ENCODE data around the gene BLNK.
"Not testable (repeated sequence)": the region's sequence is repeated elsewhere in the genome, so short reads cannot be mapped to it uniquely, and the experiment has no call there.

The BLNK gene

GRCh38 chr10:96189505-96189904, 81.9 kb downstream of the BLNK start:
- H3K4me3 ChIP-seq (ENCODE audit: low read depth, low read length); H3K9me3 ChIP-seq (ENCODE audit: control insufficient read depth, insufficient read depth, low read length); H3K4me1 ChIP-seq (ENCODE audit: control insufficient read depth, insufficient read depth, low read length); H3K9ac ChIP-seq (ENCODE audit: low read depth, low read length); H3K27ac ChIP-seq (ENCODE audit: low read depth, low read length); H3K36me3 ChIP-seq (ENCODE audit: control insufficient read depth, insufficient read depth, low read length); H3K27me3 ChIP-seq (ENCODE audit: control insufficient read depth, insufficient read depth, low read length): not testable (repeated sequence)

- Histone ChIP-seq H3K27me3 (ENCODE audit: control insufficient read depth, insufficient read depth, low read length) (no peaks in the 10 kb centered on the region), H3K36me3 (ENCODE audit: control insufficient read depth, insufficient read depth, low read length) (no peaks in the 10 kb centered on the region), H3K4me3 (ENCODE audit: low read depth, low read length) (no peak overlapping the region), H3K27ac (ENCODE audit: low read depth, low read length) (no peak overlapping the region), H3K4me1 (ENCODE audit: control insufficient read depth, insufficient read depth, low read length) (no peaks in the 10 kb centered on the region), H3K9ac (ENCODE audit: low read depth, low read length) (no peak overlapping the region), H3K9me3 (ENCODE audit: control insufficient read depth, insufficient read depth, low read length) (no peaks in the 10 kb centered on the region; the same call in 1 of the 2 replicates)
Measured at GRCh38 chr10:96188916-96189315, 82.5 kb downstream of the BLNK start.

DNA sequence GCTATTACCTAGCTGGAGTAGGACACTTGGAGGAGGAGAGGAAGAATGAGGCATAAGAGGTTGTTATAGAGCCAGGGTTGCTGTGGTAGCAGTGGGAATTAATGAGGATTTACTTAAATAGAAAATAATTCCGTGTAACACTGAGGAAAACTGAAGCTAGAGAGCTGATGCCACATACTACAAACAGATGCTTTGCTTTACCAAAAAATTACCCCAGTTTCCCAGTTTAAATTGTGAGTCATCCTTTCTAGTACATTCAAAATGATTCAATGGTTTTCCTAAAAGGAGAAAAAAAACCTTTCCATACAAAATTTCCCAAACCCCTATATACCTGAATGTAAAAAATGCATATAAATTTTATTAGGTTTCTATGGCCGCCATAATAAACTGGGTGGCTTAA, 82.9 kb downstream of the BLNK start:
- Histone ChIP-seq H3K27me3 (ENCODE audit: control insufficient read depth, insufficient read depth, low read length) (no peaks in the 10 kb centered on the region), H3K9ac (ENCODE audit: low read depth, low read length) (no peak overlapping the region)

DNA sequence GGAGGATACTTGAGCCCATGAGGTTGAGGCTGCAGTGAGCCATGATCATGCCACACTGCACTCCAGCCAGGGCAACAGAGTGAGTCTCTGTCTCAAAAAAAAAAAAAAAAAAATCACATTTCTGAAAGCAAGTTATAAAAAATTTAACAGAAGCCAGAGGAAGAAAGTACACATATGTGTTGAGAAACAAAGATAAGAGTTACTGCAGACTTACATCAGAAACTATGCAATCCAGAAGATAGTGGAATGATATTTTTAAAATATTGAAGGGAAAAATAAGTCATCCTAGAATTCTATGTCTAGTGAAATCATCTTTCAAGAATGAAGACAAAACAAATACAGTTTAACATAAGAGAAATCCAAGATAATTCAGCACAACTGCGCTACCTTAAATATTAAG, 94.4 kb downstream of the BLNK start:
- Histone ChIP-seq H3K9me3 (ENCODE audit: control insufficient read depth, insufficient read depth, low read length) (peaks cover 11% of the 10 kb centered on the region), H3K9ac (ENCODE audit: low read depth, low read length) (no peak overlapping the region), H3K4me3 (ENCODE audit: low read depth, low read length) (no peak overlapping the region), H3K4me1 (ENCODE audit: control insufficient read depth, insufficient read depth, low read length) (no peaks in the 10 kb centered on the region), H3K36me3 (ENCODE audit: control insufficient read depth, insufficient read depth, low read length) (no peaks in the 10 kb centered on the region), H3K27me3 (ENCODE audit: control insufficient read depth, insufficient read depth, low read length) (no peaks in the 10 kb centered on the region), H3K27ac (ENCODE audit: low read depth, low read length) (no peak overlapping the region)

More for the DNA sequence above, 82.9 kb downstream of the BLNK start:
- Histone ChIP-seq H3K36me3 (ENCODE audit: control insufficient read depth, insufficient read depth, low read length) (no peaks in the 10 kb centered on the region), H3K9me3 (ENCODE audit: control insufficient read depth, insufficient read depth, low read length) (no peaks in the 10 kb centered on the region; the same call in 1 of the 2 replicates), H3K4me3 (ENCODE audit: low read depth, low read length) (no peak overlapping the region), H3K4me1 (ENCODE audit: control insufficient read depth, insufficient read depth, low read length) (no peaks in the 10 kb centered on the region), H3K27ac (ENCODE audit: low read depth, low read length) (no peak overlapping the region)

- Histone ChIP-seq H3K27ac (ENCODE audit: low read depth, low read length) (no peak overlapping the region), H3K36me3 (ENCODE audit: control insufficient read depth, insufficient read depth, low read length) (no peaks in the 10 kb centered on the region), H3K9ac (ENCODE audit: low read depth, low read length) (no peak overlapping the region), H3K4me1 (ENCODE audit: control insufficient read depth, insufficient read depth, low read length) (no peaks in the 10 kb centered on the region), H3K4me3 (ENCODE audit: low read depth, low read length) (no peak overlapping the region), H3K27me3 (ENCODE audit: control insufficient read depth, insufficient read depth, low read length) (no peaks in the 10 kb centered on the region), H3K9me3 (ENCODE audit: control insufficient read depth, insufficient read depth, low read length) (peaks cover 7% of the 10 kb centered on the region)
Measured at GRCh38 chr10:96172666-96173065, 98.7 kb downstream of the BLNK start.

GRCh38 chr10:96170230-96170629, 101.1 kb downstream of the BLNK start:
- Histone ChIP-seq H3K27ac (ENCODE audit: low read depth, low read length) (no peak overlapping the region), H3K4me1 (ENCODE audit: control insufficient read depth, insufficient read depth, low read length) (no peaks in the 10 kb centered on the region), H3K9ac (ENCODE audit: low read depth, low read length) (no peak overlapping the region)

GRCh38 chr10:96168546-96168945, 102.8 kb downstream of the BLNK start:
- no peak overlapping the region for H3K9ac ChIP-seq (ENCODE audit: low read depth, low read length)
- no peaks in the 10 kb centered on the region for H3K4me1 ChIP-seq (ENCODE audit: control insufficient read depth, insufficient read depth, low read length)
- no peaks in the 10 kb centered on the region for H3K27me3 ChIP-seq (ENCODE audit: control insufficient read depth, insufficient read depth, low read length)
- H3K27ac ChIP-seq (ENCODE audit: low read depth, low read length): no peak overlapping the region
- no peak overlapping the region for H3K4me3 ChIP-seq (ENCODE audit: low read depth, low read length)
- no peaks in the 10 kb centered on the region for H3K9me3 ChIP-seq (ENCODE audit: control insufficient read depth, insufficient read depth, low read length)
- H3K36me3 ChIP-seq (ENCODE audit: control insufficient read depth, insufficient read depth, low read length): no peaks in the 10 kb centered on the region

More at GRCh38 chr10:96170230-96170629, 101.1 kb downstream of the BLNK start:
- Histone ChIP-seq H3K27me3 (ENCODE audit: control insufficient read depth, insufficient read depth, low read length) (no peaks in the 10 kb centered on the region), H3K9me3 (ENCODE audit: control insufficient read depth, insufficient read depth, low read length) (no peaks in the 10 kb centered on the region), H3K4me3 (ENCODE audit: low read depth, low read length) (no peak overlapping the region), H3K36me3 (ENCODE audit: control insufficient read depth, insufficient read depth, low read length) (no peaks in the 10 kb centered on the region)

DNA sequence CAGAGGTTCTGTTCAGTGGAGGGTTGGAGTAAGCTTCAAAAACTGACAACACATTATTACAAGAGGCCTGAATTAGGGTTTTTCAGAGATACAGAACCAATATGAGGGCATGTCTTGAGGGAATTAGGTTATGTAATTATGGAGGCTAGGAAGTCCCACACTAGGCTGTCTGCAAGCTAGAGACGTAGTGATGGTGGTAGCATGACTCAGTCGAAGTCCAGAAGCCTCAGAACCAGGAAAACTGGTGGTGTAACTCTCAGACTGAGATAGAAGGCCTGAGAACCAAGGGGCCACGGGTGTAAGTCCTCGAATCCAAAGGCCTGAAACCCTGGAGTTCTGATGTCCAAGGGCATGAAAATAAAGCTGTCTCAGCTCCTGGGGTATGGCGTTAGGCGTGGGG, 105.6 kb downstream of the BLNK start:
- Histone ChIP-seq H3K27me3 (ENCODE audit: control insufficient read depth, insufficient read depth, low read length) (no peaks in the 10 kb centered on the region), H3K4me3 (ENCODE audit: low read depth, low read length) (no peak overlapping the region), H3K27ac (ENCODE audit: low read depth, low read length) (no peak overlapping the region), H3K36me3 (ENCODE audit: control insufficient read depth, insufficient read depth, low read length) (peaks cover 12% of the 10 kb centered on the region), H3K4me1 (ENCODE audit: control insufficient read depth, insufficient read depth, low read length) (no peaks in the 10 kb centered on the region), H3K9ac (ENCODE audit: low read depth, low read length) (no peak overlapping the region), H3K9me3 (ENCODE audit: control insufficient read depth, insufficient read depth, low read length) (no peaks in the 10 kb centered on the region)

DNA sequence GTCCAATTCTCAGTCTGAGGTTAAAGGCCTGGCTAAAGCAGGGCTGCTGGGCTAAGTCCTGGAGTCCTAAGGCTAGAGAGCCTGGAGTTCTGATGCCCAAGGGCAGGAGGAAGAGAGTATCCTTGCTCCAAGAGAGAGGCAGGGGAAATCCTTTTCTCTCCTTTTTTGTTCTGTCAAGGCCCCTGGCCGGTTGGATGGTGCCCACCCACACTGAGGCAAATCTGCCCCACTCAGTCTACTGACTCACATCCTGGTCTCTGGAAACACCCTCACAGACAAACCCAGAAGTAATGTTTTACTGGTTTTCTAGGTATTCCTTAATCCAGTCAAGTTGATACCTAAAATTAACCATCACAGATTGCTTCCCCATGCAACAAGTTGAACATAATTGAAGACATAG, 118.3 kb downstream of the BLNK start:
- H3K36me3 ChIP-seq (ENCODE audit: control insufficient read depth, insufficient read depth, low read length): peaks cover 69% of the 10 kb centered on the region
- H3K27me3 ChIP-seq (ENCODE audit: control insufficient read depth, insufficient read depth, low read length): no peaks in the 10 kb centered on the region
- no peaks in the 10 kb centered on the region for H3K9me3 ChIP-seq (ENCODE audit: control insufficient read depth, insufficient read depth, low read length)
- H3K9ac ChIP-seq (ENCODE audit: low read depth, low read length): no peak overlapping the region
- no peaks in the 10 kb centered on the region for H3K4me1 ChIP-seq (ENCODE audit: control insufficient read depth, insufficient read depth, low read length)
- H3K4me3 ChIP-seq (ENCODE audit: low read depth, low read length): no peak overlapping the region
- H3K27ac ChIP-seq (ENCODE audit: low read depth, low read length): no peak overlapping the region

- H3K27me3 ChIP-seq (ENCODE audit: control insufficient read depth, insufficient read depth, low read length): no peaks in the 10 kb centered on the region
- peaks cover 68% of the 10 kb centered on the region for H3K36me3 ChIP-seq (ENCODE audit: control insufficient read depth, insufficient read depth, low read length)
- H3K9ac ChIP-seq (ENCODE audit: low read depth, low read length): no peak overlapping the region
- H3K9me3 ChIP-seq (ENCODE audit: control insufficient read depth, insufficient read depth, low read length): no peaks in the 10 kb centered on the region
- no peaks in the 10 kb centered on the region for H3K4me1 ChIP-seq (ENCODE audit: control insufficient read depth, insufficient read depth, low read length)
- H3K4me3 ChIP-seq (ENCODE audit: low read depth, low read length): no peak overlapping the region
- H3K27ac ChIP-seq (ENCODE audit: low read depth, low read length): no peak overlapping the region
Measured at GRCh38 chr10:96152437-96152836, 118.9 kb downstream of the BLNK start.
